ENCODE measurements around the gene ZBTB16. TPM values are rescaled to one million over a fixed set of nuclear protein-coding genes. Genes with fewer than 3 reads are reported as not detected.

Gene ZBTB16
- total RNA-seq, 3 donors from 2014 or later (not counting 1 experiment from before 2014, with no cell fraction given), result 104 to 224 (median 156) TPM

GRCh38 chr11:114215428-114215827, 155.9 kb downstream of the ZBTB16 start:
- H3K27ac ChIP-seq (ENCODE audit: low read length), result no peak overlapping the region
- Mint-ChIP-seq H3K4me3 (peak overlapping the region; percentile 61), H3K27ac (peak overlapping the region; percentile 55 to 76)

GRCh38 chr11:114215871-114216795, 156.6 kb downstream of the ZBTB16 start:
- Histone ChIP-seq H3K36me3 (ENCODE audit: control insufficient read depth, insufficient read depth, low read length) (no peaks in the 10 kb centered on the region), H3K27ac (ENCODE audit: low read length) (no peak overlapping the region), H3K4me3 (ENCODE audit: low read length) (no peak overlapping the region), H3K9me3 (ENCODE audit: control insufficient read depth, insufficient read depth, low read length) (no peaks in the 10 kb centered on the region), H3K27me3 (ENCODE audit: control insufficient read depth, insufficient read depth, low read length) (no peaks in the 10 kb centered on the region), H3K4me1 (ENCODE audit: control insufficient read depth, insufficient read depth, low read length) (peaks cover 46% of the 10 kb centered on the region)
- intact Hi-C loops (cut with micrococcal nuclease), result no loop called here
- H3K27ac Mint-ChIP-seq, result peak overlapping the region; percentile 55 to 76
- no peaks in the 10 kb centered on the region for H3K27me3 Mint-ChIP-seq (ENCODE audit: low read depth in 2 of 2)
- TF ChIP-seq CTCF (IDR thresholded peaks at IDR 0.05), result no peak
- no peaks in the 10 kb centered on the region for H3K36me3 Mint-ChIP-seq
- WGBS (ENCODE audit: insufficient coverage), result 29% methylated on average over 5 of the region's 6 CpGs
- DNase-seq (peak in 1 of 2 donors; percentile 15), ATAC-seq (peak; percentile 30 to 70 (median 58))
- no peaks in the 10 kb centered on the region for H3K9me3 Mint-ChIP-seq
- H3K4me3 Mint-ChIP-seq, result peak overlapping the region; percentile 61
- peaks cover 88 to 94% of the 10 kb centered on the region in 2 donors for H3K4me1 Mint-ChIP-seq

More at GRCh38 chr11:114215428-114215827, 155.9 kb downstream of the ZBTB16 start:
- no peak overlapping the region for H3K4me3 ChIP-seq (ENCODE audit: low read length)
- DNase-seq, result no peak
- ATAC-seq, result peak in 1 of 3 donors; percentile 17
- H3K9me3 ChIP-seq (ENCODE audit: control insufficient read depth, insufficient read depth, low read length), result no peaks in the 10 kb centered on the region
- Mint-ChIP-seq H3K9me3 (no peaks in the 10 kb centered on the region), H3K36me3 (no peaks in the 10 kb centered on the region), H3K4me1 (peaks cover 88 to 92% of the 10 kb centered on the region in 2 donors), H3K27me3 (ENCODE audit: low read depth in 2 of 2) (no peaks in the 10 kb centered on the region)
- no peak for TF ChIP-seq CTCF (IDR thresholded peaks at IDR 0.05)
- H3K27me3 ChIP-seq (ENCODE audit: control insufficient read depth, insufficient read depth, low read length), result no peaks in the 10 kb centered on the region
- H3K4me1 ChIP-seq (ENCODE audit: control insufficient read depth, insufficient read depth, low read length), result peaks cover 46% of the 10 kb centered on the region
- WGBS (ENCODE audit: insufficient coverage), result no CpG with 5 or more reads among the region's 3 CpGs
- intact Hi-C loops (cut with micrococcal nuclease), result no loop called here
- no peaks in the 10 kb centered on the region for H3K36me3 ChIP-seq (ENCODE audit: control insufficient read depth, insufficient read depth, low read length)

- DNase-seq (peak in 1 of 2 donors; percentile 32), ATAC-seq (peak; percentile 67 to 83 (median 78))
- Mint-ChIP-seq H3K27ac (peak overlapping the region; percentile 55 to 76), H3K9me3 (no peaks in the 10 kb centered on the region), H3K27me3 (ENCODE audit: low read depth in 2 of 2) (no peaks in the 10 kb centered on the region), H3K4me3 (peak overlapping the region; percentile 61), H3K36me3 (no peaks in the 10 kb centered on the region), H3K4me1 (peaks cover 88 to 92% of the 10 kb centered on the region in 2 donors)
- intact Hi-C loops (cut with micrococcal nuclease), result no loop called here
- no peak overlapping the region for H3K4me3 ChIP-seq (ENCODE audit: low read length)
- H3K27ac ChIP-seq (ENCODE audit: low read length), result no peak overlapping the region
- H3K4me1 ChIP-seq (ENCODE audit: control insufficient read depth, insufficient read depth, low read length), result peaks cover 41% of the 10 kb centered on the region
- no peaks in the 10 kb centered on the region for H3K27me3 ChIP-seq (ENCODE audit: control insufficient read depth, insufficient read depth, low read length)
- 11% methylated on average over 2 of the region's 2 CpGs for WGBS (ENCODE audit: insufficient coverage)
- no peaks in the 10 kb centered on the region for H3K36me3 ChIP-seq (ENCODE audit: control insufficient read depth, insufficient read depth, low read length)
- TF ChIP-seq CTCF (IDR thresholded peaks at IDR 0.05), result no peak
- no peaks in the 10 kb centered on the region for H3K9me3 ChIP-seq (ENCODE audit: control insufficient read depth, insufficient read depth, low read length)
Observed at GRCh38 chr11:114216796-114217180, 157.3 kb downstream of the ZBTB16 start.

All from natural killer cell (primary cell).